Trophoblast cell (in vitro differentiated cells and primary cell): ENCODE data around the gene RAVER2.

Experiments used
- DNase-seq, 2 donors: peaks; one replicate each; pipeline ENCODE4 v3.0.0-alpha.2; 2016
- H2AFZ ChIP-seq: 2 replicates; pipeline ENCODE4 v1.6.1; 2013; ENCODE audit warnings: low read length, moderate library complexity, mild to moderate bottlenecking; ENCODE audit not compliant: insufficient read depth, poor library complexity
- H2AK5ac ChIP-seq: 2 replicates; pipeline ENCODE4 v1.6.1; 2013; ENCODE audit warnings: mild to moderate bottlenecking, low read length
- H2BK120ac ChIP-seq: 2 replicates; pipeline ENCODE4 v1.6.1; 2013; ENCODE audit warnings: low read length, mild to moderate bottlenecking, moderate library complexity; ENCODE audit not compliant: insufficient read depth, poor library complexity
- H2BK12ac ChIP-seq: 2 replicates; pipeline ENCODE4 v1.6.1; 2013; ENCODE audit warnings: mild to moderate bottlenecking, low read length, moderate library complexity
- H2BK5ac ChIP-seq: 2 replicates; pipeline ENCODE4 v1.6.1; 2013; ENCODE audit warnings: low read length, low read depth, moderate library complexity, mild to moderate bottlenecking; ENCODE audit not compliant: poor library complexity
- H3K14ac ChIP-seq: 2 replicates; pipeline ENCODE4 v1.6.1; 2013; ENCODE audit warnings: mild to moderate bottlenecking, low read length
- H3K18ac ChIP-seq: 2 replicates; pipeline ENCODE4 v1.6.1; 2013; ENCODE audit warnings: mild to moderate bottlenecking, low read length
- H3K23ac ChIP-seq: 2 replicates; pipeline ENCODE4 v1.6.1; 2013; ENCODE audit warnings: low read length
- H3K27ac ChIP-seq: 2 replicates; pipeline ENCODE4 v1.5.1; 2013; ENCODE audit warnings: low read depth, mild to moderate bottlenecking, inconsistent platforms, low read length, moderate library complexity
- H3K27me3 ChIP-seq: 2 replicates; pipeline ENCODE4 v1.6.1; 2013; ENCODE audit warnings: inconsistent platforms, mild to moderate bottlenecking, low read length, moderate library complexity; ENCODE audit not compliant: insufficient read depth
- H3K36me3 ChIP-seq, 2 experiments: 1 replicate in 1 of 2; 2 replicates in 1 of 2; pipeline ENCODE4 v1.6.1; 2013; ENCODE audit warnings: low read length in 2 of 2, mild to moderate bottlenecking in 2 of 2, moderate library complexity in 1 of 2; ENCODE audit not compliant: insufficient read depth in 2 of 2, control insufficient read depth in 1 of 2
- H3K4ac ChIP-seq: 2 replicates; pipeline ENCODE4 v1.6.1; 2013; ENCODE audit warnings: low read depth, mild to moderate bottlenecking, low read length, moderate library complexity
- H3K4me1 ChIP-seq, 2 experiments: 1 replicate in 1 of 2; 2 replicates in 1 of 2; pipeline ENCODE4 v1.6.1; 2013; ENCODE audit warnings: low read length in 2 of 2, mild to moderate bottlenecking in 2 of 2, moderate library complexity in 1 of 2; ENCODE audit not compliant: insufficient read depth in 2 of 2, control insufficient read depth in 1 of 2
- H3K4me2 ChIP-seq: 2 replicates; pipeline ENCODE4 v1.6.1; 2013; ENCODE audit warnings: inconsistent platforms, mild to moderate bottlenecking, low read length, moderate library complexity
- H3K4me3 ChIP-seq: 2 replicates; pipeline ENCODE4 v1.5.1; 2013; ENCODE audit warnings: mild to moderate bottlenecking, low read depth, low read length, inconsistent platforms
- H3K79me1 ChIP-seq: one replicate; pipeline ENCODE4 v1.6.1; 2013; ENCODE audit warnings: low read length
- H3K79me2 ChIP-seq: 2 replicates; pipeline ENCODE4 v1.6.1; 2013; ENCODE audit warnings: low read length, mild to moderate bottlenecking; ENCODE audit not compliant: control insufficient read depth, insufficient read depth, poor library complexity
- H3K9ac ChIP-seq: 2 replicates; pipeline ENCODE4 v1.6.1; 2013; ENCODE audit warnings: mild to moderate bottlenecking, low read length
- H3K9me3 ChIP-seq: 2 replicates; pipeline ENCODE4 v1.6.1; 2013; ENCODE audit warnings: low read depth, mild to moderate bottlenecking, control low read depth, inconsistent platforms, low read length; ENCODE audit not compliant: insufficient read depth
- H4K12ac ChIP-seq: 2 replicates; pipeline ENCODE4 v1.6.1; 2013; ENCODE audit warnings: low read depth, mild to moderate bottlenecking, low read length, moderate library complexity
- H4K8ac ChIP-seq: 2 replicates; pipeline ENCODE4 v1.6.1; 2013; ENCODE audit warnings: low read depth, mild to moderate bottlenecking, low read length, moderate library complexity
- H4K91ac ChIP-seq: one replicate; pipeline ENCODE4 v1.6.1; 2013; ENCODE audit warnings: low read depth, mild to moderate bottlenecking, low read length, moderate library complexity
- WGBS: extraction: QIAGEN DNeasy Blood & Tissue Kit; methylation state at CpG from one replicate; pipeline ENCODE4 v1.1.7; 2013; ENCODE audit warnings: missing lambda C conversion rate; ENCODE audit not compliant: insufficient read length, insufficient coverage; ENCODE audit errors: extremely low coverage; 5-methylcytosine and 5-hydroxymethylcytosine counted together

The RAVER2 gene

GRCh38 chr1:64874666-64875065 lies 129.8 kb downstream of the RAVER2 start:
- Histone ChIP-seq H3K18ac (no peak overlapping the region), H3K27me3 (no peaks in the 10 kb centered on the region), H2AK5ac (no peak overlapping the region), H4K8ac (no peak overlapping the region), H3K14ac (no peak overlapping the region), H3K36me3 (peaks cover 11 to 16% of the 10 kb centered on the region in 2 experiments), H3K9ac (no peak overlapping the region), H2BK5ac (no peak overlapping the region), H4K91ac (no peak overlapping the region), H3K4ac (no peak overlapping the region), H3K27ac (no peak overlapping the region), H3K23ac (no peak overlapping the region), H2AFZ (no peak overlapping the region), H3K4me1 (no peaks in the 10 kb centered on the region), H3K4me3 (no peak overlapping the region), H3K79me2 (no peaks in the 10 kb centered on the region), H3K4me2 (no peak overlapping the region), H2BK12ac (no peak overlapping the region), H4K12ac (no peak overlapping the region), H3K9me3 (no peaks in the 10 kb centered on the region), H2BK120ac (no peak overlapping the region), H3K79me1 (no peaks in the 10 kb centered on the region)
- DNase-seq: no peak
- no CpG with 5 or more reads among the region's 3 CpGs for WGBS

DNA sequence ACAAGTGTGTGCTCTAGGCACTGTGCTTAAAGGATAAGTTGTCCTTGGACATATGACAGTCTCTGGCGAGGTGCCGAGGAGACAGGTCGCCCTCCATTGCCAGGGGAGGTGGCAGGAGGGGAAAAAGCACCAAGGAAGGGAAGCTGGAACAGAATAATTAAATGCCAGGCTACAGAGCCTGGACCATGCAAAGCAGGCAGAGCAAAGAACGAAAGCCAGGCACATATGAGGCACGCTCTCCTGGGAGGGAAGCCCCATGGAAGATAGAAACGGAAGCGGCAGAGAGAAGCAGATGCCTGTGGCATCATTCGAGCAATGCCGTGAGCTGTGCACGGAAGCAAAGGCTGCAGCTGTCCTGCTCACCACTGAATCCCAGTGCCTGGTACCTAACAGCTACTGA lies 130.2 kb downstream of the RAVER2 start:
- Histone ChIP-seq H3K4me1 (no peaks in the 10 kb centered on the region), H3K27me3 (no peaks in the 10 kb centered on the region), H3K14ac (no peak overlapping the region), H2BK120ac (no peak overlapping the region), H3K4me3 (no peak overlapping the region), H3K9me3 (no peaks in the 10 kb centered on the region), H3K23ac (no peak overlapping the region), H3K9ac (no peak overlapping the region), H2BK5ac (no peak overlapping the region), H3K18ac (no peak overlapping the region), H2BK12ac (no peak overlapping the region), H2AK5ac (no peak overlapping the region), H3K27ac (no peak overlapping the region), H3K4ac (no peak overlapping the region), H3K36me3 (peaks cover 11 to 16% of the 10 kb centered on the region in 2 experiments), H4K8ac (no peak overlapping the region), H3K4me2 (no peak overlapping the region), H3K79me2 (no peaks in the 10 kb centered on the region), H2AFZ (no peak overlapping the region), H4K91ac (no peak overlapping the region), H3K79me1 (no peaks in the 10 kb centered on the region), H4K12ac (no peak overlapping the region)
- WGBS: no CpG with 5 or more reads among the region's 10 CpGs
- no peak for DNase-seq

DNA sequence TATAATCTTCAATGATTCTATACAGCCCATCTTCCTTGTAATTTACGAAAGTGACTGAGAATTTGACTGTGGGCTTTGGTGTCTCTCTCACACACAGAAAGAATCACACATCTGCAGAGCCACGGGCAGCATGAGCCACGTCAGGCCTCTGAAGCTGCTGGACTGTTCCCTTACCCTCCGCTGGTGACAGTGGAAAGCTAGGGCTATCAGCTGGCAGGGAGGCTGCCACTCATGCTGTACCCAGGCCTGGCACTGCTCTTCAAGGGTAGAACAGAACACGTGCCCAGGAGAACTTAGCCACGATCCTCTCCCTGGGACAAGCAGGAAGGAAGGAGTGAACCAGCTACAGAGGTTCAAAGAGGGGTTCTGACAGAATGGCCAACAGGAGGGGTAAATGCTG lies 130.7 kb downstream of the RAVER2 start:
- H2BK5ac ChIP-seq: no peak overlapping the region
- no peak overlapping the region for H3K4ac ChIP-seq
- H3K79me2 ChIP-seq: no peaks in the 10 kb centered on the region
- H3K27me3 ChIP-seq: no peaks in the 10 kb centered on the region
- no peak overlapping the region for H4K12ac ChIP-seq
- no peak overlapping the region for H3K9ac ChIP-seq
- H2BK120ac ChIP-seq: no peak overlapping the region
- no peak overlapping the region for H3K4me3 ChIP-seq
- no peak overlapping the region for H2AFZ ChIP-seq
- H3K14ac ChIP-seq: no peak overlapping the region
- H3K23ac ChIP-seq: no peak overlapping the region
- H4K91ac ChIP-seq: no peak overlapping the region
- H3K79me1 ChIP-seq: no peaks in the 10 kb centered on the region
- no peaks in the 10 kb centered on the region for H3K4me1 ChIP-seq
- no peak overlapping the region for H2AK5ac ChIP-seq
- H3K36me3 ChIP-seq: peaks cover 11 to 16% of the 10 kb centered on the region in 2 experiments
- no peak for DNase-seq
- H2BK12ac ChIP-seq: no peak overlapping the region
- no peak overlapping the region for H3K4me2 ChIP-seq
- no peaks in the 10 kb centered on the region for H3K9me3 ChIP-seq
- no peak overlapping the region for H3K27ac ChIP-seq
- WGBS: no CpG with 5 or more reads among the region's 6 CpGs
- H3K18ac ChIP-seq: no peak overlapping the region
- no peak overlapping the region for H4K8ac ChIP-seq

GRCh38 chr1:64877151-64877550 lies 132.3 kb downstream of the RAVER2 start:
- peaks cover 13 to 14% of the 10 kb centered on the region in 2 experiments for H3K36me3 ChIP-seq

More at GRCh38 chr1:64877151-64877550, 132.3 kb downstream of the RAVER2 start:
- Histone ChIP-seq H3K9ac (no peak overlapping the region), H4K91ac (no peak overlapping the region), H3K79me1 (no peaks in the 10 kb centered on the region), H3K9me3 (no peaks in the 10 kb centered on the region), H3K18ac (no peak overlapping the region), H2BK120ac (no peak overlapping the region), H2BK5ac (no peak overlapping the region), H4K8ac (no peak overlapping the region), H3K4me1 (no peaks in the 10 kb centered on the region), H3K4me3 (no peak overlapping the region), H4K12ac (no peak overlapping the region), H3K27ac (no peak overlapping the region), H3K4me2 (no peak overlapping the region), H3K4ac (no peak overlapping the region), H2BK12ac (no peak overlapping the region), H3K27me3 (no peaks in the 10 kb centered on the region), H2AFZ (no peak overlapping the region), H3K79me2 (no peaks in the 10 kb centered on the region), H2AK5ac (no peak overlapping the region), H3K23ac (no peak overlapping the region), H3K14ac (no peak overlapping the region)
- WGBS: no CpG with 5 or more reads among the region's 2 CpGs
- no peak for DNase-seq
